ENCODE measurements around the gene RECQL.

RECQL gene

GRCh38 chr12:21478756-21479455 lies 22.5 kb downstream of the RECQL start:
- Histone ChIP-seq H3K4me3 (ENCODE audit: low read depth, low read length, poor library complexity, severe bottlenecking) (no peak overlapping the region), H3F3A (ENCODE audit: insufficient read depth, low read length) (no peaks in the 10 kb centered on the region), H3K27me3 (ENCODE audit: insufficient read depth, low read length) (no peaks in the 10 kb centered on the region), H3K4me1 (ENCODE audit: insufficient read depth, low read length, severe bottlenecking) (no peaks in the 10 kb centered on the region), H3K36me3 (ENCODE audit: insufficient read depth, low read length) (peaks cover 79% of the 10 kb centered on the region), H4K20me1 (ENCODE audit: insufficient read depth, low read length) (no peaks in the 10 kb centered on the region), H3K4me2 (ENCODE audit: low read length) (no peak overlapping the region), H2AFZ (ENCODE audit: low read length) (no peak overlapping the region), H3K9ac (ENCODE audit: low read length) (no peak overlapping the region), H3K9me2 (ENCODE audit: low read depth, low read length) (no peaks in the 10 kb centered on the region), H3K79me2 (ENCODE audit: insufficient read depth, low read length) (no peaks in the 10 kb centered on the region), H3K9me3 (ENCODE audit: low read length) (no peaks in the 10 kb centered on the region), H3K27ac (ENCODE audit: low read depth, low read length, poor library complexity, severe bottlenecking) (no peak overlapping the region)
- TF ChIP-seq CTCF (IDR thresholded peaks at IDR 0.05; ENCODE audit: low read length) (no peak), EZH2 (IDR thresholded peaks at IDR 0.05; ENCODE audit: borderline replicate concordance, low read length) (no peak)

- TF ChIP-seq EZH2 (IDR thresholded peaks at IDR 0.05; ENCODE audit: borderline replicate concordance, low read length) (no peak), CTCF (IDR thresholded peaks at IDR 0.05; ENCODE audit: low read length) (no peak)
- H2AFZ ChIP-seq (ENCODE audit: low read length): no peak overlapping the region
- H3K4me1 ChIP-seq (ENCODE audit: insufficient read depth, low read length, severe bottlenecking): no peaks in the 10 kb centered on the region
- H4K20me1 ChIP-seq (ENCODE audit: insufficient read depth, low read length): no peaks in the 10 kb centered on the region
- H3K27ac ChIP-seq (ENCODE audit: low read depth, low read length, poor library complexity, severe bottlenecking): no peak overlapping the region
- H3K9ac ChIP-seq (ENCODE audit: low read length): no peak overlapping the region
- H3F3A ChIP-seq (ENCODE audit: insufficient read depth, low read length): no peaks in the 10 kb centered on the region
- H3K9me2 ChIP-seq (ENCODE audit: low read depth, low read length): no peaks in the 10 kb centered on the region
- peaks cover 81% of the 10 kb centered on the region for H3K36me3 ChIP-seq (ENCODE audit: insufficient read depth, low read length)
- no peak overlapping the region for H3K4me2 ChIP-seq (ENCODE audit: low read length)
- no peaks in the 10 kb centered on the region for H3K27me3 ChIP-seq (ENCODE audit: insufficient read depth, low read length)
- H3K4me3 ChIP-seq (ENCODE audit: low read depth, low read length, poor library complexity, severe bottlenecking): no peak overlapping the region
- H3K9me3 ChIP-seq (ENCODE audit: low read length): no peaks in the 10 kb centered on the region
- no peaks in the 10 kb centered on the region for H3K79me2 ChIP-seq (ENCODE audit: insufficient read depth, low read length)
Measured at GRCh38 chr12:21476949-21477348, 24.5 kb downstream of the RECQL start.

DNA sequence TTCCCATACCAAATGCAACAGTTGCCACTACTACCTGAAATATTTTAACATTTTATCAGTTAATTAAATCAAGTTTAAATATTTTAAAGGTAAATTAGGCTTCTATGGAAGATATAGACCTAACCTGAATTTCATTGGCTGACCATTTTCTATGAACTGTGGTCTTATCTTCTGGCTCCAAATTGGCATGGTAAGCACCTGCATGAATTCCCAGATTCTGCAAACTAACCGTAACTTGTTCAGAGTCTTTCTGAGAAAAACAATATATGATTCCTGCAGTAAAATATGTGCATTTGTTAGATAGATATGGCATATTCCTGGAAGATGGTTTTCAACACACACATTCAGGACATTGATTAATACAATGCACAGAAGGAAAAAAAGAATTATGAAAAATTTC lies 25.9 kb downstream of the RECQL start:
- H4K20me1 ChIP-seq (ENCODE audit: insufficient read depth, low read length): no peaks in the 10 kb centered on the region

More for the DNA sequence above, 25.9 kb downstream of the RECQL start:
- H3K9me3 ChIP-seq (ENCODE audit: low read length): no peaks in the 10 kb centered on the region
- H3K9ac ChIP-seq (ENCODE audit: low read length): no peak overlapping the region
- no peak overlapping the region for H2AFZ ChIP-seq (ENCODE audit: low read length)
- H3K27ac ChIP-seq (ENCODE audit: low read depth, low read length, poor library complexity, severe bottlenecking): no peak overlapping the region
- H3K27me3 ChIP-seq (ENCODE audit: insufficient read depth, low read length): no peaks in the 10 kb centered on the region
- H3K4me3 ChIP-seq (ENCODE audit: low read depth, low read length, poor library complexity, severe bottlenecking): no peak overlapping the region
- H3K9me2 ChIP-seq (ENCODE audit: low read depth, low read length): no peaks in the 10 kb centered on the region
- no peaks in the 10 kb centered on the region for H3K79me2 ChIP-seq (ENCODE audit: insufficient read depth, low read length)
- H3K4me1 ChIP-seq (ENCODE audit: insufficient read depth, low read length, severe bottlenecking): no peaks in the 10 kb centered on the region
- peaks cover 80% of the 10 kb centered on the region for H3K36me3 ChIP-seq (ENCODE audit: insufficient read depth, low read length)
- TF ChIP-seq EZH2 (IDR thresholded peaks at IDR 0.05; ENCODE audit: borderline replicate concordance, low read length) (no peak), CTCF (IDR thresholded peaks at IDR 0.05; ENCODE audit: low read length) (no peak)
- no peak overlapping the region for H3K4me2 ChIP-seq (ENCODE audit: low read length)
- no peaks in the 10 kb centered on the region for H3F3A ChIP-seq (ENCODE audit: insufficient read depth, low read length)
